K562 treated with DMSO at 1 percent for 12 hours (cell line): ENCODE measurements around the gene ZNF268. TPM values are rescaled to one million over a fixed set of nuclear protein-coding genes. Genes with fewer than 3 reads are reported as not detected.

Experiments used
- total RNA-seq: library from RNA; unstranded; fragments of 300-600 nt; gene quantifications from 2 replicates; pipeline ENCODE4 v1.2.3, GENCODE V29; 2022; ENCODE audit not compliant: insufficient read depth

Gene ZNF268
- 3.6 and 4.7 TPM in 2 replicates for total RNA-seq

GRCh38 chr12:133181238-133181959 lies at the start of gene ZNF268:
TSS of gene ZNF268 (plus strand) at chr12:133181495. CDS start at chr12:133181998, 503 bp downstream.

GRCh38 chr12:133235401-133236112 lies 54.3 kb downstream of the ZNF268 start, which contains the start of gene ANHX:
TSS of gene ANHX (minus strand) at chr12:133235877. CDS start at chr12:133234356, 1,521 bp downstream.

Other genes starting within 250 kb of the ZNF268 start
- 0.33 and 0.89 TPM in 2 replicates for gene ZNF605, start 225.2 kb upstream of the ZNF268 start, total RNA-seq
- gene ZNF26, start 195.1 kb upstream of the ZNF268 start, total RNA-seq, result 5.1 and 8.6 TPM in 2 replicates
- gene ZNF84, start 144.0 kb upstream of the ZNF268 start, total RNA-seq, result 4.6 and 14.5 TPM in 2 replicates
- gene ZNF140, start 100.6 kb upstream of the ZNF268 start, total RNA-seq, result 2.3 and 7.4 TPM in 2 replicates
- gene ZNF891, start 51.2 kb upstream of the ZNF268 start, total RNA-seq, result 0.79 TPM in 1 of 2 replicates, not detected in the other
- 0.85 and 7.1 TPM in 2 replicates for gene ZNF10, start 50.9 kb upstream of the ZNF268 start, total RNA-seq
- gene ANHX, start 54.4 kb downstream of the ZNF268 start, total RNA-seq, result not detected in 2 replicates